H1 (cell line): ENCODE data around the gene BRSK2. TPM values are rescaled to one million over a fixed set of nuclear protein-coding genes. Genes with fewer than 3 reads are reported as not detected.

Source experiments
- CTCF ChIA-PET: fragments of 300-600 bp; sonication (Branson Sonifier 250); formaldehyde crosslinking; loops from one replicate; lab custom pipeline; 2021; ENCODE audit not compliant: partially characterized antibody; lab: Charles Lee
- POLR2A ChIA-PET: fragments of 300-600 bp; sonication (Branson Sonifier 250); formaldehyde crosslinking; loops from one replicate; lab custom pipeline; 2021; ENCODE audit warnings: inconsistent platforms; ENCODE audit not compliant: partially characterized antibody; lab: Charles Lee
- DNase-seq, 2 experiments: peaks; one replicate each; pipeline versions ENCODE4 v3.0.0 to v3.0.0-alpha.2; 2010 to 2022; ENCODE audit warnings: low spot score in 2 of 2, low read depth in 1 of 2, mixed read lengths in 1 of 2
- FAIRE-seq: peaks from 2 replicates; lab custom pipeline; 2011; peaks lifted over from hg19 to GRCh38; lab: Jason Lieb, UNC
- H2AFZ ChIP-seq: 2 replicates; pipeline ENCODE4 v1.8.1; 2012; ENCODE audit warnings: low read length, inconsistent platforms
- H2AK5ac ChIP-seq: 2 replicates; pipeline ENCODE4 v1.6.1; 2013; ENCODE audit warnings: low read depth, low read length
- H2BK120ac ChIP-seq: replicated peaks from 2 replicates; pipeline ENCODE3; 2013; ENCODE audit warnings: low read depth, low read length, inconsistent platforms
- H2BK12ac ChIP-seq: 2 replicates; pipeline ENCODE4 v1.6.1; 2013; ENCODE audit warnings: low read depth, low read length
- H2BK15ac ChIP-seq: 2 replicates; pipeline ENCODE4 v1.6.1; 2013; ENCODE audit warnings: low read length
- H2BK20ac ChIP-seq: 2 replicates; pipeline ENCODE4 v1.6.1; 2013; ENCODE audit warnings: low read length
- H2BK5ac ChIP-seq: 2 replicates; pipeline ENCODE4 v1.6.1; 2013; ENCODE audit warnings: low read depth, low read length
- H3K14ac ChIP-seq: 2 replicates; pipeline ENCODE4 v1.6.1; 2013; ENCODE audit warnings: inconsistent platforms; ENCODE audit not compliant: insufficient read length
- H3K18ac ChIP-seq: 2 replicates; pipeline ENCODE4 v1.6.1; 2013; ENCODE audit warnings: low read length; ENCODE audit errors: extremely low read depth
- H3K23ac ChIP-seq: 2 replicates; pipeline ENCODE4 v1.6.1; 2013; ENCODE audit warnings: inconsistent platforms; ENCODE audit not compliant: insufficient read length
- H3K23me2 ChIP-seq: 2 replicates; pipeline ENCODE4 v1.6.1; 2013; ENCODE audit warnings: low read depth, low read length
- H3K27ac ChIP-seq: 2 replicates; pipeline ENCODE4 v1.6.1; 2011; ENCODE audit warnings: low read depth, low read length, inconsistent platforms
- H3K27me3 ChIP-seq, 4 experiments: replicated peaks in 1 of 4; 1 replicate in 1 of 4; 2 replicates in 3 of 4; pipeline versions ENCODE4 v1.6.1 to v1.8.1; 2011 to 2013; ENCODE audit warnings: low read length in 3 of 4, mild to moderate bottlenecking in 3 of 4, inconsistent platforms in 2 of 4, mixed read lengths in 2 of 4, moderate library complexity in 1 of 4; ENCODE audit not compliant: control insufficient read depth in 3 of 4, insufficient read depth in 3 of 4; ENCODE audit errors: extremely low read depth in 1 of 4
- H3K36me3 ChIP-seq, 4 experiments: 2 replicates each; pipeline versions ENCODE4 v1.6.1 to v1.8.1; 2011 to 2013; ENCODE audit warnings: mild to moderate bottlenecking in 4 of 4, low read length in 3 of 4, moderate library complexity in 2 of 4, control low read depth in 1 of 4, inconsistent platforms in 1 of 4; ENCODE audit not compliant: insufficient read depth in 4 of 4, control insufficient read depth in 2 of 4
- H3K4ac ChIP-seq: replicated peaks from 2 replicates; pipeline ENCODE3; 2013; ENCODE audit warnings: low read length, low read depth, mixed read lengths, inconsistent platforms; ENCODE audit not compliant: insufficient read length
- H3K4me1 ChIP-seq, 4 experiments: replicated peaks in 1 of 4; 1 replicate in 1 of 4; 2 replicates in 3 of 4; pipeline versions ENCODE4 v1.6.1 to v1.8.1; 2011 to 2013; ENCODE audit warnings: low read length in 3 of 4, inconsistent platforms in 2 of 4, mixed read lengths in 1 of 4; ENCODE audit not compliant: insufficient read depth in 4 of 4, control insufficient read depth in 3 of 4
- H3K4me2 ChIP-seq, 2 experiments: 2 replicates each; pipeline versions ENCODE4 v1.6.1 to v1.8.1; 2011 to 2013; ENCODE audit warnings: low read depth in 2 of 2, low read length in 2 of 2, control low read depth in 1 of 2, inconsistent platforms in 1 of 2, mild to moderate bottlenecking in 1 of 2; ENCODE audit not compliant: insufficient read depth in 1 of 2
- H3K4me3 ChIP-seq, 4 experiments: fragments of 200-600, 300-600 bp in 1 of 4; sonication (generic), shearing (Covaris generic), sonication (Bioruptor Twin) in 1 of 4; 2 replicates each; pipeline versions ENCODE4 v1.5.1 to v1.8.1; 2011 to 2016; ENCODE audit warnings: low read length in 4 of 4, low read depth in 3 of 4, control low read depth in 2 of 4, inconsistent platforms in 2 of 4, mild to moderate bottlenecking in 2 of 4, mixed read lengths in 1 of 4, moderate library complexity in 1 of 4; ENCODE audit not compliant: insufficient read depth in 2 of 4; ENCODE audit errors: extremely low read depth in 1 of 4
- H3K56ac ChIP-seq: replicated peaks from 2 replicates; pipeline ENCODE3; 2013; ENCODE audit warnings: low read depth, mild to moderate bottlenecking, mixed read lengths, low read length, inconsistent platforms; ENCODE audit not compliant: insufficient read length
- H3K79me1 ChIP-seq: 2 replicates; pipeline ENCODE4 v1.6.1; 2013; ENCODE audit warnings: low read depth, low read length, control low read depth
- H3K79me2 ChIP-seq, 2 experiments: 2 replicates each; pipeline versions ENCODE4 v1.6.1 to v1.8.1; 2012 to 2013; ENCODE audit warnings: low read length in 2 of 2, mild to moderate bottlenecking in 2 of 2, inconsistent platforms in 1 of 2; ENCODE audit not compliant: insufficient read depth in 2 of 2, control insufficient read depth in 1 of 2
- H3K9ac ChIP-seq, 4 experiments: replicated peaks in 1 of 4; 1 replicate in 1 of 4; 2 replicates in 3 of 4; pipeline versions ENCODE4 v1.6.1 to v1.8.1; 2011 to 2013; ENCODE audit warnings: low read depth in 3 of 4, low read length in 3 of 4, control low read depth in 2 of 4, mild to moderate bottlenecking in 2 of 4, moderate library complexity in 2 of 4, inconsistent platforms in 1 of 4; ENCODE audit errors: extremely low read depth in 1 of 4
- H3K9me3 ChIP-seq, 2 experiments: 2 replicates each; pipeline versions ENCODE4 v1.6.1 to v1.8.1; 2012 to 2013; ENCODE audit warnings: mild to moderate bottlenecking in 2 of 2, moderate library complexity in 2 of 2, control low read depth in 1 of 2, inconsistent platforms in 1 of 2, low read depth in 1 of 2, low read length in 1 of 2, mixed read lengths in 1 of 2; ENCODE audit not compliant: insufficient read depth in 2 of 2
- H4K20me1 ChIP-seq, 2 experiments: replicated peaks in 1 of 2; 2 replicates each; pipeline versions ENCODE3 to v1.8.1; 2011 to 2013; ENCODE audit warnings: inconsistent platforms in 2 of 2, low read length in 2 of 2, mild to moderate bottlenecking in 1 of 2; ENCODE audit not compliant: insufficient read depth in 2 of 2, control insufficient read depth in 1 of 2
- H4K5ac ChIP-seq: 2 replicates; pipeline ENCODE4 v1.6.1; 2013; ENCODE audit warnings: low read length, low read depth, mixed read lengths, inconsistent platforms; ENCODE audit not compliant: insufficient read length
- H4K8ac ChIP-seq: 2 replicates; pipeline ENCODE4 v1.8.0; 2013; ENCODE audit warnings: mild to moderate bottlenecking, moderate library complexity, low read length, inconsistent platforms; ENCODE audit not compliant: insufficient read depth; ENCODE audit errors: extremely low read depth
- H4K91ac ChIP-seq: replicated peaks from 2 replicates; pipeline ENCODE3; 2013; ENCODE audit warnings: low read length, mixed read lengths, inconsistent platforms; ENCODE audit not compliant: insufficient read length
- BCL11A ChIP-seq, 2 experiments: IDR thresholded peaks; one replicate each; pipeline ENCODE4 v1.6.1; 2011; ENCODE audit warnings: low read depth in 2 of 2, low read length in 2 of 2, mild to moderate bottlenecking in 2 of 2
- CEBPB ChIP-seq: IDR thresholded peaks from 2 replicates; pipeline ENCODE4 v1.6.1; 2012; ENCODE audit warnings: low read depth, low read length
- EGR1 ChIP-seq: IDR thresholded peaks from 2 replicates; pipeline ENCODE4 v1.6.1; 2011; ENCODE audit warnings: low read depth, low read length, borderline replicate concordance
- GTF2F1 ChIP-seq: IDR thresholded peaks from 2 replicates; pipeline ENCODE4 v1.6.1; 2012; ENCODE audit warnings: low read depth, low read length, improper control_type of control experiment, borderline replicate concordance
- HDAC6 ChIP-seq: IDR thresholded peaks from one replicate; pipeline ENCODE4 v1.7.1; 2012; ENCODE audit warnings: low read depth, mild to moderate bottlenecking, inconsistent platforms, low read length, moderate library complexity
- JUND ChIP-seq: IDR thresholded peaks from 2 replicates; pipeline ENCODE4 v1.6.1; 2011; ENCODE audit warnings: mild to moderate bottlenecking, improper control_type of control experiment, low read length
- RFX5 ChIP-seq: IDR thresholded peaks from 2 replicates; pipeline ENCODE4 v1.6.1; 2011; ENCODE audit warnings: low read depth, low read length, improper control_type of control experiment, borderline replicate concordance
- SIX5 ChIP-seq: IDR thresholded peaks from 2 replicates; pipeline ENCODE4 v1.6.1; 2011; ENCODE audit warnings: mild to moderate bottlenecking, low read depth, low read length
- SP1 ChIP-seq: IDR thresholded peaks from 2 replicates; pipeline ENCODE4 v1.6.1; 2011; ENCODE audit warnings: low read depth, low read length
- SP4 ChIP-seq: IDR thresholded peaks from 2 replicates; pipeline ENCODE4 v1.6.1; 2012; ENCODE audit warnings: low read length, inconsistent platforms
- ZNF274 ChIP-seq: IDR thresholded peaks from 2 replicates; pipeline ENCODE4 v1.7.0; 2012; ENCODE audit warnings: low read length, borderline replicate concordance; ENCODE audit errors: extremely low read depth
- whole genome bisulfite sequencing, 2 experiments: shearing (Covaris generic) in 1 of 2; methylation state at CpG; one replicate each; pipeline versions ENCODE4 v1.1.6 to v1.1.7; 2013 to 2015; ENCODE audit warnings: low lambda C conversion rate in 2 of 2, mixed read lengths in 2 of 2, inconsistent platforms in 1 of 2, low coverage in 1 of 2, missing lambda C conversion rate in 1 of 2; ENCODE audit not compliant: insufficient replicate concordance in 2 of 2, insufficient coverage in 1 of 2, insufficient read length in 1 of 2; ENCODE audit errors: extremely low coverage in 1 of 2, missing lambda C conversion rate in 1 of 2; 5-methylcytosine and 5-hydroxymethylcytosine counted together
- polyA plus RNA-seq, 7 experiments: library from polyadenylated mRNA; depleted of rRNA in 3 of 7; stranded (reverse) in 5 of 7; unstranded in 2 of 7; fragments of >200 nt in 5 of 7; fragments of 200-250 nt in 2 of 7; gene quantifications; 1 replicate in 5 of 7; 2 replicates in 1 of 7; 4 replicates in 1 of 7; pipeline versions ENCODE4 v1.2.1 to v1.2.3, GENCODE V29; 2011 to 2013; ENCODE audit warnings: missing spikeins in 2 of 7, mixed read lengths in 2 of 7
- total RNA-seq: library from RNA; stranded (reverse); fragmentation: NEBNext Ultra II Directional; extraction: Animal tissue kit (Norgen Biotek cat#: 25700); gene quantifications from 2 replicates; pipeline ENCODE4 v1.2.1, GENCODE V29; 2021
- TF ChIP-seq, protein P1 (sequence below), 3 experiments: IDR thresholded peaks; 1 replicate in 2 of 3; 2 replicates in 1 of 3; pipeline versions ENCODE4 v1.5.1 to v1.6.1; 2011; ENCODE audit warnings: low read length in 3 of 3, mild to moderate bottlenecking in 3 of 3, inconsistent platforms in 2 of 3, low read depth in 1 of 3, moderate library complexity in 1 of 3; ENCODE audit not compliant: insufficient read depth in 1 of 3; ENCODE audit errors: control extremely low read depth in 1 of 3

The BRSK2 gene
- total and polyA plus RNA-seq, 2 of the 8 experiments (the other 6 are each of a cell fraction or from before 2014, with no cell fraction given), result 17.3 to 27.1 TPM

GRCh38 chr11:1352696-1353382 is 36.9 kb upstream of the BRSK2 start:
- H3K4me3 ChIP-seq, result no peak overlapping the region
- no peak overlapping the region for H2BK12ac ChIP-seq
- no peak overlapping the region for H3K9ac ChIP-seq
- H3K9me3 ChIP-seq, result peaks cover 0 to 5% of the 10 kb centered on the region in 2 experiments; a peak in 1 of 4 replicates
- no peak overlapping the region for H2BK15ac ChIP-seq
- H4K8ac ChIP-seq, result no peak overlapping the region
- no peak overlapping the region for H3K27ac ChIP-seq
- no peaks in the 10 kb centered on the region for H3K79me1 ChIP-seq
- no peak overlapping the region for H3K4me2 ChIP-seq
- H3K27me3 ChIP-seq, result no peaks in the 10 kb centered on the region
- FAIRE-seq (no peak), DNase-seq (no peak)
- no peak overlapping the region for H2AFZ ChIP-seq
- H3K23me2 ChIP-seq, result no peaks in the 10 kb centered on the region; the same call in 1 of the 2 replicates
- H3K36me3 ChIP-seq, result no peaks in the 10 kb centered on the region
- no peak overlapping the region for H2BK5ac ChIP-seq
- H2AK5ac ChIP-seq, result no peak overlapping the region
- peaks cover 0 to 7% (median 4%) of the 10 kb centered on the region in 4 experiments; a peak in 4 of 7 replicates for H3K4me1 ChIP-seq
- H4K5ac ChIP-seq, result no peak overlapping the region
- H2BK20ac ChIP-seq, result no peak overlapping the region
- H2BK120ac ChIP-seq, result no peak overlapping the region
- H3K14ac ChIP-seq, result no peak overlapping the region
- CTCF ChIA-PET, result no interaction called here
- H4K91ac ChIP-seq, result no peak overlapping the region
- no peak overlapping the region for H3K23ac ChIP-seq
- WGBS, 2 experiments, result 92% methylated on average over 3 of the region's 8 CpGs; no CpG with 5 or more reads in 1 of the 2 experiments
- H3K79me2 ChIP-seq, result no peaks in the 10 kb centered on the region
- POLR2A ChIA-PET, result no interaction called here
- H3K56ac ChIP-seq, result no peak overlapping the region
- no peak overlapping the region for H3K4ac ChIP-seq
- H4K20me1 ChIP-seq, result no peaks in the 10 kb centered on the region
- no peak overlapping the region for H3K18ac ChIP-seq
- TF ChIP-seq SIX5, result no peak
- TF ChIP-seq BCL11A (IDR thresholded peaks at IDR 0.05; ENCODE audit: low read depth in 2 of 2, low read length in 2 of 2), result no peak
- TF ChIP-seq, protein P1, sequence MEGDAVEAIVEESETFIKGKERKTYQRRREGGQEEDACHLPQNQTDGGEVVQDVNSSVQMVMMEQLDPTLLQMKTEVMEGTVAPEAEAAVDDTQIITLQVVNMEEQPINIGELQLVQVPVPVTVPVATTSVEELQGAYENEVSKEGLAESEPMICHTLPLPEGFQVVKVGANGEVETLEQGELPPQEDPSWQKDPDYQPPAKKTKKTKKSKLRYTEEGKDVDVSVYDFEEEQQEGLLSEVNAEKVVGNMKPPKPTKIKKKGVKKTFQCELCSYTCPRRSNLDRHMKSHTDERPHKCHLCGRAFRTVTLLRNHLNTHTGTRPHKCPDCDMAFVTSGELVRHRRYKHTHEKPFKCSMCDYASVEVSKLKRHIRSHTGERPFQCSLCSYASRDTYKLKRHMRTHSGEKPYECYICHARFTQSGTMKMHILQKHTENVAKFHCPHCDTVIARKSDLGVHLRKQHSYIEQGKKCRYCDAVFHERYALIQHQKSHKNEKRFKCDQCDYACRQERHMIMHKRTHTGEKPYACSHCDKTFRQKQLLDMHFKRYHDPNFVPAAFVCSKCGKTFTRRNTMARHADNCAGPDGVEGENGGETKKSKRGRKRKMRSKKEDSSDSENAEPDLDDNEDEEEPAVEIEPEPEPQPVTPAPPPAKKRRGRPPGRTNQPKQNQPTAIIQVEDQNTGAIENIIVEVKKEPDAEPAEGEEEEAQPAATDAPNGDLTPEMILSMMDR (IDR thresholded peaks at IDR 0.05; ENCODE audit: control extremely low read depth in 1 of 3, insufficient read depth in 1 of 3, low read depth in 1 of 3, low read length in 3 of 3), result no peak
- no peak for TF ChIP-seq JUND
- TF ChIP-seq GTF2F1, result no peak
- TF ChIP-seq RFX5, result no peak
- no peak for TF ChIP-seq CEBPB
- no peak for TF ChIP-seq HDAC6
- no peak for TF ChIP-seq EGR1
- TF ChIP-seq SP4, result no peak
- no peak for TF ChIP-seq SP1
- TF ChIP-seq ZNF274, result no peak
